K562 (cell line): ENCODE results near the gene PNP. TPM values are rescaled to one million over a fixed set of nuclear protein-coding genes. Genes with fewer than 3 reads are reported as not detected.
"Not testable (repeated sequence)": the region's sequence is repeated elsewhere in the genome, so short reads cannot be mapped to it uniquely, and the experiment has no call there.

Experiments used
- ATAC-seq: fragments of 200-7000 bp; cut with Tn5 transposase; 3 replicates; pipeline ENCODE4 v1.9.1; 2020; ENCODE audit warnings: moderate library complexity
- BruUV-seq: library from RNA; stranded (reverse); fragments of 400-500 nt; replicated peaks from 2 replicates; lab custom pipeline; 2021; lab: Mats Ljungman, UMichigan
- CTCF ChIA-PET: fragments of 300-600 bp; formaldehyde crosslinking; extraction: SDS; loops from one replicate; lab custom pipeline; 2021; ENCODE audit warnings: low intra/inter-chr PET ratio; lab: Yijun Ruan, JAX
- POLR2A ChIA-PET: fragments of 300-600, 350-650 bp; sonication (Branson Sonifier 250); formaldehyde crosslinking; extraction: SDS; loops from one replicate; lab custom pipeline; 2021; ENCODE audit warnings: antibody characterized with exemption, inconsistent platforms; lab: Yijun Ruan, JAX
- DNase-seq, 4 experiments: peaks; one replicate each; pipeline versions ENCODE4 v3.0.0 to v3.0.0-alpha.2; 2011 to 2018; ENCODE audit warnings: low spot score in 3 of 4, mixed read lengths in 3 of 4; ENCODE audit errors: extremely low read depth in 1 of 4
- FAIRE-seq: peaks from 2 replicates; lab custom pipeline; 2011; peaks lifted over from hg19 to GRCh38; lab: Jason Lieb, UNC
- H2AFZ ChIP-seq: 2 replicates; pipeline ENCODE4 v1.6.0; 2011; ENCODE audit warnings: low read depth, low read length, control low read depth, inconsistent platforms
- H3K27ac ChIP-seq: fragments of 200-600 bp; 3 replicates; pipeline ENCODE4 v1.8.0; 2011; ENCODE audit warnings: low read depth, mild to moderate bottlenecking, control low read depth, inconsistent platforms, low read length, moderate library complexity, mixed read lengths; ENCODE audit errors: extremely low read depth
- H3K27me3 ChIP-seq, 2 experiments: fragments of 300-600 bp in 1 of 2; 2 replicates in 1 of 2; 3 replicates in 1 of 2; pipeline versions ENCODE4 v1.6.0 to v1.8.0; 2011; ENCODE audit warnings: inconsistent platforms in 2 of 2, low read length in 2 of 2, mild to moderate bottlenecking in 1 of 2, mixed read lengths in 1 of 2, moderate library complexity in 1 of 2; ENCODE audit not compliant: control insufficient read depth in 2 of 2, insufficient read depth in 2 of 2
- H3K36me3 ChIP-seq: fragments of 300-600 bp; 3 replicates; pipeline ENCODE4 v1.8.0; 2011; ENCODE audit warnings: mild to moderate bottlenecking, low read length, inconsistent platforms; ENCODE audit not compliant: control insufficient read depth, insufficient read depth
- H3K4me1 ChIP-seq, 2 experiments: fragments of 200-600 bp in 1 of 2; replicated peaks in 1 of 2; 2 replicates in 1 of 2; 3 replicates in 1 of 2; pipeline versions ENCODE4 v1.5.1 to v1.8.0; 2011; ENCODE audit warnings: inconsistent platforms in 2 of 2, low read length in 2 of 2, mild to moderate bottlenecking in 1 of 2, mixed read lengths in 1 of 2, moderate library complexity in 1 of 2; ENCODE audit not compliant: control insufficient read depth in 2 of 2, insufficient read depth in 2 of 2
- H3K4me2 ChIP-seq: 2 replicates; pipeline ENCODE4 v1.6.1; 2011; ENCODE audit warnings: low read length, control low read depth, inconsistent platforms, mixed read lengths; ENCODE audit not compliant: insufficient read depth
- H3K4me3 ChIP-seq: fragments of 200-600 bp; sonication (generic), shearing (Covaris generic); 2 replicates; pipeline ENCODE4 v1.5.1; 2016; ENCODE audit warnings: control low read depth, inconsistent platforms
- H3K79me2 ChIP-seq: fragments of 200-600 bp; 3 replicates; pipeline ENCODE4 v1.8.0; 2011; ENCODE audit warnings: low read length, inconsistent platforms; ENCODE audit not compliant: control insufficient read depth, insufficient read depth
- H3K9ac ChIP-seq, 2 experiments: 2 replicates each; pipeline versions ENCODE4 v1.6.0 to v1.6.1; 2011; ENCODE audit warnings: low read depth in 2 of 2, low read length in 2 of 2, control low read depth in 1 of 2, inconsistent platforms in 1 of 2, mild to moderate bottlenecking in 1 of 2, mixed read lengths in 1 of 2; ENCODE audit not compliant: insufficient read depth in 1 of 2
- H3K9me1 ChIP-seq: one replicate; pipeline ENCODE4 v1.6.0; 2011; ENCODE audit warnings: inconsistent platforms, mild to moderate bottlenecking, low read length, moderate library complexity; ENCODE audit not compliant: control insufficient read depth, insufficient read depth
- H3K9me3 ChIP-seq: replicated peaks from 2 replicates; pipeline ENCODE4 v1.5.1; 2011; ENCODE audit warnings: low read depth, low read length, inconsistent platforms; ENCODE audit not compliant: control insufficient read depth, insufficient read depth
- H4K20me1 ChIP-seq: replicated peaks from 2 replicates; pipeline ENCODE4 v1.6.1; 2011; ENCODE audit warnings: low read length, inconsistent platforms, mixed read lengths; ENCODE audit not compliant: control insufficient read depth, insufficient read depth
- WGBS: fragments of 100-300 bp; shearing (Covaris generic); methylation state at CpG from one replicate; pipeline ENCODE4 v1.1.6; 2016; ENCODE audit warnings: low coverage, mixed read lengths; ENCODE audit not compliant: insufficient coverage; ENCODE audit errors: missing lambda C conversion rate; 5-methylcytosine and 5-hydroxymethylcytosine counted together
- in situ Hi-C: fragments of 300-500 bp; cut with MboI; formaldehyde crosslinking; loops from 4 replicates; pipeline ENCODE4 v1.15.0; 2018; ENCODE audit warnings: inconsistent platforms, mixed read lengths
- intact Hi-C: fragments of 100-400 bp; cut with micrococcal nuclease; formaldehyde crosslinking; loops from 2 replicates; pipeline ENCODE4 v1.14.2; 2022
- polyA plus RNA-seq, 8 experiments: library from polyadenylated mRNA; depleted of rRNA in 4 of 8; stranded (reverse) in 5 of 8; unstranded in 3 of 8; fragments of >200 nt; fragmentation: Nextera tagmentation in 2 of 8; fragmentation: Illumina TruSeq in 1 of 8; extraction: Ambion mirVana in 2 of 8; extraction: Trizol in 1 of 8; gene quantifications; 2 replicates each; pipeline versions ENCODE4 v1.2.1 to v1.2.3, GENCODE V29; 2011 to 2014; ENCODE audit warnings: inconsistent platforms in 1 of 8, missing spikeins in 1 of 8
- total RNA-seq, 7 experiments: library from RNA; depleted of rRNA in 6 of 7; stranded (reverse); fragments of >200 nt in 6 of 7; fragmentation: Illumina TruSeq in 2 of 7; extraction: Trizol in 2 of 7; gene quantifications; 2 replicates each; pipeline versions ENCODE4 v1.2.1 to v1.2.3, GENCODE V29; 2011 to 2021; ENCODE audit warnings: low replicate concordance in 1 of 7
- TF ChIP-seq, protein P1 (sequence below), 2 experiments: fragments of 450-650 bp; IDR thresholded peaks; 2 replicates each; pipeline ENCODE4 v1.6.1; 2016; ENCODE audit warnings: mild to moderate bottlenecking in 2 of 2, borderline replicate concordance in 1 of 2, low read depth in 1 of 2, moderate library complexity in 1 of 2

PNP gene
- total and polyA plus RNA-seq, 9 of the 15 experiments (the other 6 are each of a cell fraction or from before 2014, with no cell fraction given) = 92.5 to 288 (median 137) TPM

DNA sequence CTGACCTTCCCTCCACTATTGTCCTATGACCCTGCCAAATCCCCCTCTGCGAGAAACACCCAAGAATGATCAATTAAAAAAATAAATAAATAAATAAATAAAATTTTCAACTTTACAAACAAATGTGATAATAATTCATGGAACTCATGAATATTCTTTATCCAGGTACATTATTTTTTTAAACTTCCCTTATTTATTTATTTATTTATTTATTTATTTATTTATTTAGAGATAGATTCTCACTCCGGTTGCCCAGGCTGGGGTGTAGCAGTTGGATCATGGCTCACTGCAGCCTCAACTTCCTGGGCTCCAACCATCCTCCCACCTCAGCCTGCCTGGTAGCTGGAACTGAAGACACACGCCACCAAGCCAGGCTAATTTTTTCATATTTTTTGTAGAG lies 38.3 kb downstream of the PNP start:
- H3K27ac ChIP-seq, BruUV-seq, H3K9me3 ChIP-seq, DNase-seq, H3K4me3 ChIP-seq, H3K4me1 ChIP-seq, H3K27me3 ChIP-seq, intact Hi-C loops, H4K20me1 ChIP-seq, ATAC-seq, H3K9ac ChIP-seq, H3K79me2 ChIP-seq, POLR2A ChIA-PET, H3K9me1 ChIP-seq, H3K36me3 ChIP-seq, CTCF ChIA-PET, FAIRE-seq, in situ Hi-C loops, H2AFZ ChIP-seq, H3K4me2 ChIP-seq: not testable (repeated sequence)
- 52% methylated on average over 3 of the region's 3 CpGs for WGBS

GRCh38 chr14:20508367-20508766 lies 39.2 kb downstream of the PNP start:
- no peak for FAIRE-seq
- no peaks in the 10 kb centered on the region for H3K36me3 ChIP-seq
- H3K9me3 ChIP-seq = no peaks in the 10 kb centered on the region
- ChIA-PET POLR2A (no interaction called here), CTCF (no interaction called here)
- intact Hi-C loops = no loop called here
- H3K9me1 ChIP-seq = no peaks in the 10 kb centered on the region
- H3K9ac ChIP-seq = no peak overlapping the region
- no peak for DNase-seq
- peaks cover 0 to 5% of the 10 kb centered on the region in 2 experiments; a peak in 2 of 5 replicates for H3K4me1 ChIP-seq
- no peak overlapping the region for H2AFZ ChIP-seq
- no peaks in the 10 kb centered on the region; a peak in 1 of 5 replicates for H3K27me3 ChIP-seq
- no peak overlapping the region for H3K4me2 ChIP-seq
- in situ Hi-C loops = no loop called here
- no peaks in the 10 kb centered on the region for H3K79me2 ChIP-seq
- H3K27ac ChIP-seq = no peak overlapping the region
- no peak overlapping the region for H3K4me3 ChIP-seq
- H4K20me1 ChIP-seq = no peaks in the 10 kb centered on the region
- ATAC-seq = no peak
- no TSS peak for BruUV-seq
- WGBS = 67% methylated on average over 8 of the region's 8 CpGs
- TF ChIP-seq, protein P1, sequence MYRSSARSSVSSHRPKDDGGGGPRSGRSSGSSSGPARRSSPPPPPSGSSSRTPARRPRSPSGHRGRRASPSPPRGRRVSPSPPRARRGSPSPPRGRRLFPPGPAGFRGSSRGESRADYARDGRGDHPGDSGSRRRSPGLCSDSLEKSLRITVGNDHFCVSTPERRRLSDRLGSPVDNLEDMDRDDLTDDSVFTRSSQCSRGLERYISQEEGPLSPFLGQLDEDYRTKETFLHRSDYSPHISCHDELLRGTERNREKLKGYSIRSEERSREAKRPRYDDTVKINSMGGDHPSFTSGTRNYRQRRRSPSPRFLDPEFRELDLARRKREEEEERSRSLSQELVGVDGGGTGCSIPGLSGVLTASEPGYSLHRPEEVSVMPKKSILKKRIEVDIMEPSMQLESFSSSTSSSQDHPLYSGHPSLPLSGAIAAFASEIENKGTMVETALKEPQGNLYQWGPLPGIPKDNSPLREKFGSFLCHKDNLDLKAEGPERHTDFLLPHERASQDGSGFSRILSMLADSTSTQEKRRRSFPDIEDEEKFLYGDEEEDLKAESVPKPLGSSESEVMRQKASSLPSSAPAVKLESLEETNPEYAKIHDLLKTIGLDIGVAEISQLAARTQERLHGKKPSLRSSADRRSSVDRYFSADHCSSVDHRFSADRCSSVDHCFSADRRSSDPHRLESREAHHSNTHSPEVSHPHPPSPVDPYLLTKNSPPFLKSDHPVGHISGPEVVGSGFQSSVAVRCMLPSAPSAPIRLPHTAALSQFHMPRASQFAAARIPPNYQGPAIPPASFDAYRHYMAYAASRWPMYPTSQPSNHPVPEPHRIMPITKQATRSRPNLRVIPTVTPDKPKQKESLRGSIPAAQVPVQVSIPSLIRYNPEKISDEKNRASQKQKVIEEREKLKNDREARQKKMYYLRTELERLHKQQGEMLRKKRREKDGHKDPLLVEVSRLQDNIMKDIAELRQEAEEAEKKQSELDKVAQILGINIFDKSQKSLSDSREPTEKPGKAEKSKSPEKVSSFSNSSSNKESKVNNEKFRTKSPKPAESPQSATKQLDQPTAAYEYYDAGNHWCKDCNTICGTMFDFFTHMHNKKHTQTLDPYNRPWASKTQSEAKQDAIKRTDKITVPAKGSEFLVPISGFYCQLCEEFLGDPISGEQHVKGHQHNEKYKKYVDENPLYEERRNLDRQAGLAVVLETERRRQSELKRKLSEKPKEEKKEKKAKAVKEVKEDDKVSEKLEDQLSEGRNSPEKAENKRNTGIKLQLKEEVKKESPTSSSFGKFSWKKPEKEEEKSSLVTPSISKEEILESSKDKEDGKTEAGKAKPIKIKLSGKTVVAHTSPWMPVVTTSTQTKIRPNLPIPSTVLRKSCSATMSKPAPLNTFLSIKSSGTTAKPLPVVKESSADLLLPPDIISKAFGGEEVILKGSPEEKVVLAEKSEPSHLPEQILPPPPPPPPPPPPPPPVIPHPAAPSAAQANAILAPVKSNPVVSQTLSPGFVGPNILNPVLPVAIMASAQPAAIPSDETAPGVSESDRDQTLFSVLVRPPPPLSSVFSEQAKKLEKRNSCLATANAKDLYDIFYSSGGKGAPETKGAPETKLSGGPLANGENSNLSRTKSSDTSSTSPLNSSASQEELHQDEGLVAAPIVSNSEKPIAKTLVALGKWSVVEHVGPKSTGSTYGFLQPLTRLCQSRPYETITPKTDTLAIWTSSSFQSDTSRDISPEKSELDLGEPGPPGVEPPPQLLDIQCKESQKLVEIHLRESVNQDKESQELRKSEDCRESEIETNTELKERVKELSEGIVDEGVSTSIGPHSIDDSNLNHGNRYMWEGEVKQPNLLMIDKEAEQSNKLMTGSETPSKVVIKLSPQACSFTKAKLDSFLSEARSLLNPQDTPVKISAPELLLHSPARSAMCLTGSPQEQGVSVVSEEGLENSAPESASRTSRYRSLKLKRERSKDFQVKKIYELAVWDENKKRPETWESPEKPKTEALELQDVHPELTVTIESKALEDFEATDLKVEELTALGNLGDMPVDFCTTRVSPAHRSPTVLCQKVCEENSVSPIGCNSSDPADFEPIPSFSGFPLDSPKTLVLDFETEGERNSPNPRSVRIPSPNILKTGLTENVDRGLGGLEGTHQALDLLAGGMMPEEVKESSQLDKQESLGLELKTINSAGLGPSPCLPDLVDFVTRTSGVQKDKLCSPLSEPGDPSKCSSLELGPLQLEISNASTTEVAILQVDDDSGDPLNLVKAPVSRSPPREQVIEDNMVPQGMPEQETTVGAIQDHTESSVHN (IDR thresholded peaks at IDR 0.05; ENCODE audit: borderline replicate concordance in 1 of 2, low read depth in 1 of 2) = no peak
